GM12874 (cell line): ENCODE data around the gene BCORL1.

Experiments
- TF ChIP-seq, protein P1 (sequence below): IDR thresholded peaks from 2 replicates; pipeline ENCODE4 v1.5.1; 2011; ENCODE audit warnings: low read depth, mild to moderate bottlenecking, control low read depth, low read length, moderate library complexity; ENCODE audit not compliant: insufficient read depth

The BCORL1 gene

DNA sequence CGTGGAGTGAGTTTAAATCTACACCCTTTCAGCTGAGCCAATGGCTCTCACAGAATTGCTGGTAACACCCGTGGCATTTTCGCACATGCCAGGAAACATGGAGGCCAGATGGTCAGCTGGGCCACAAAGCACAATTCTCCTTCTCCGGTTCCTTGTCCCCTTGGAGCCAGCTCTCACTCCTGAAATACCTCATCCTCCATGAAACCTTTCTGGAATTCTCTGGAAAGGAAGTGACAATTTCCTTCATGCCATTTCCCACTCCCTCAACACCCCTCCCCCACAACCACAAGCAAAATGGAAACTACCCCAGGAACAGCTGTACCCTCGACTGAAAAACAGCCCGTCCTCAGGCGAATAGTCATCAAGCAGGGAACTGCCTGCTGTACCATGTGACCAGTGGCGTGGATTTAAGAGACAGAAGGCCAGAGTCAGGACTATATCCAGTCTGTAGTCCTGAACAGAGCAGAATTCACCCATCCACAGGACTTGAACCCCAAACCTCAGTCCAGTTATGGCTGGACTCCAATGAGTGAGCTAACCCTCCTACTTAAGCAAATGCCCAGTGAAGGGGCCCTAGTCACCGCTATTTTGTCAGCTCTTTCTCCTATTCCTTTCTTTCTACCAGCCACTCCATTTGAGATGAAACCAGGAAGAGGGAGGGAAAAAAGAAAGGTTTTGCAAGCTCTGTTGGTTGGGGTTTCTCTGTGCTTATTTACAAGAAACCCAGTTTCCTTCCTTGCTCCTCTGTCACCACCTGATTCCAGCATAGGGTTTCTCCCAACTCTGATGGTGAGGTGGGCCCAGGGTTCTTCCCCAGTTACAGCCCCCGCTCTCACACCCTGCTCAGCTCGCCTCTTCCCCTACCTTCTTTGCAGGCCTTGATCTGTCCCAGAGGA, 103.4 kb downstream of the BCORL1 start:
- TF ChIP-seq, protein P1, sequence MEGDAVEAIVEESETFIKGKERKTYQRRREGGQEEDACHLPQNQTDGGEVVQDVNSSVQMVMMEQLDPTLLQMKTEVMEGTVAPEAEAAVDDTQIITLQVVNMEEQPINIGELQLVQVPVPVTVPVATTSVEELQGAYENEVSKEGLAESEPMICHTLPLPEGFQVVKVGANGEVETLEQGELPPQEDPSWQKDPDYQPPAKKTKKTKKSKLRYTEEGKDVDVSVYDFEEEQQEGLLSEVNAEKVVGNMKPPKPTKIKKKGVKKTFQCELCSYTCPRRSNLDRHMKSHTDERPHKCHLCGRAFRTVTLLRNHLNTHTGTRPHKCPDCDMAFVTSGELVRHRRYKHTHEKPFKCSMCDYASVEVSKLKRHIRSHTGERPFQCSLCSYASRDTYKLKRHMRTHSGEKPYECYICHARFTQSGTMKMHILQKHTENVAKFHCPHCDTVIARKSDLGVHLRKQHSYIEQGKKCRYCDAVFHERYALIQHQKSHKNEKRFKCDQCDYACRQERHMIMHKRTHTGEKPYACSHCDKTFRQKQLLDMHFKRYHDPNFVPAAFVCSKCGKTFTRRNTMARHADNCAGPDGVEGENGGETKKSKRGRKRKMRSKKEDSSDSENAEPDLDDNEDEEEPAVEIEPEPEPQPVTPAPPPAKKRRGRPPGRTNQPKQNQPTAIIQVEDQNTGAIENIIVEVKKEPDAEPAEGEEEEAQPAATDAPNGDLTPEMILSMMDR = no peak

DNA sequence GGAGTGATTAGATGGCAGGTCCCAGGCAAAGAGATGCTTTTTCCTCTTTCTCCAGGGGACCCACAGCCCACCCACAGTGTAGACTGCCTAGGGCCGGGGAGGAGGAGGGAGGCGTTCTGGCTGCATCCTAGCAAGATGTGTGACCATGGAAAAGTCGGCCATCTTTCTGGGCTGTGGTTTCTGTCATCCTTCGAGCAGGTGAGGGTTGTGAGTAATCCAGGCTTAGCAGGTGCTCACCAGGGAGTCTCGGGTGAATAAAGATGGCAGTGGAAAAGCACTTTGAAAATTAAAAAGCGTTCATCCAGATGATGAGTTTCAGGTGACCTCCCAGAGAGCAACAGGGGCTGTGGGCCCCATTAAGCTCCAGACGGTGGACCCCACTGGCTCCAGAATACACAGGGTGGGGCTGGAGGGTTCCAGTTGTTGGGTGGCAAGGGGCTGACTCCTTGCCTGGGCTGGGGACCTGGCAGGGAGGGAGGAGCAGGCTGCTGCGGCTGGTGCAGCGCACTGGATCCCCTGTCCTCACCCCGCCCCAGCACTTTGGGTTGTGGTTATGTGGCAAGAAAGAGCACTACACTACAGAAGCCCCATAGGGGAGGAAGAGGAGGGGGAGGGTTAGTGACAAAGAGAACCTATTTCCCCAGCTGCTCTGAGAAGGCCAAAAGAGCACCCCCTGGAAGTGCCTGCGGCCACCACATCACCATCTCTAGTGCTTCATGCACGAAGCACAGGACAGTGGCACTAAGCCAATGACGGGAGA, 104.2 kb downstream of the BCORL1 start:
- TF ChIP-seq, protein P1 = 0 out of 2 replicates have a peak, but pooled peaks have one; percentile 3

DNA sequence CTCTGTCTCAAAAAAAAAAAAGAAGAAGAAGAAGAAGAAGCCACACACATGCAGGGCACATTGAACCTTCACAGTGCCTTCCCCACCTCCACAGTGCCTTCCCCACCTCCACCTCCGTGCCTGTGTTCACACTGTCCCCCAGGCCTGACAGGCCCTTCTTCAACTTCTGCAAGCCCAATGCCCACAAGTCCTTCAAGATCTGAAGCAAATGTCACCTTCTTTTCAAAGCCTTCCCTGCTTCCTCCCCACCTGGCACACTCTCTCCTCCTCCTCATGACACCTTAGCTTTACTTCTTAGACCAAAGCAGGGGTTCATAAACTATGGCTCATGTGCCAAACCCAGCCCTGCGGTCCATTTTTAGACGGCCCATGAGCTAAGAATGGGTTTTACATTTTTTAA, 107.9 kb downstream of the BCORL1 start:
- TF ChIP-seq, protein P1 = no peak

DNA sequence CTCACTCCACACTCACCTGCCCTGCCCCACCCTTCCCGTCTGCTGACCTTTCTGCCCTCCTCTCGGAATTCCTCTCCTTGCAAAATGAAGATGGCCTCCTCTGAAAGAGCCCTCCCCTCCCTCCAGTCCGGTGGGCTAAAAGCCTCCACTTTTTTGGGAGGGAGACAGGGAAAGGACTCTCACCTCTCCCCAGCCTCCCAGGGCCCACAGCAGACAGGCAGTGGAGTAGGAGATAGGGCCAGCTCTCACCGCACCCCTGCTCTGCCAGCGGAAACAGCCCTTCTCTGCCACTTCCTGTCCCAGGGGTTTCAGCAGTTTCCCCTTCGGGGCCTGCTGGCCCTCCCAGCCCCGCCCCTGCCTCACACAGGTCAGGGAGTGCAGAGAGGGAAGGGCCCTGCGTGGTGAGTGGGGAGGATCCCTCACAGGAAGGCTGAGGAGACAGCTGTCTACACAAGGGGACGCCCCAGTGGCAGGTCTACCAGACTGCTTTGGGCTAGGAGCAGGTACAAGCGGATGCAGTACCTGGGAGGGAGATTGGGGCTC, 109.6 kb downstream of the BCORL1 start:
- TF ChIP-seq, protein P1 = peak; percentile 30

DNA sequence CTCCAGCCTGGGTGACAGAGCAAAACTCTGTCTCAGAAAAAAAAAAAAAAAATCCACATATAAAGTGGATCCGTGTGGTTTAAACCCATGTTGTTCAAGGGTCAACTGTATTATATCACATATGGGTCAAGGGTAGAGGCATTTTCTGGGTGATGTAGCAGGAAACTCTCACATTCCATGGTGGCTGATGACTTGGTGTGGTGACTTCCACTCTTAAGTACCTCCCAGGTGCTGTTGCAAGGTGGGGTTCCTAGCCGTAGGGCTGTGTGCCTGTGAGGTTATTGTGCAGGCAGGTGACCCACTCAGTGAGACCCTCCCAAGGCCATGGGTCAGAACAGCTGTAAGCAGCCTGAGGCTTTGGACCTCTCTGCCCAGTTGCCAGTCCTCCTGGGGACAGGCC, 110.8 kb downstream of the BCORL1 start:
- TF ChIP-seq, protein P1 = no peak

DNA sequence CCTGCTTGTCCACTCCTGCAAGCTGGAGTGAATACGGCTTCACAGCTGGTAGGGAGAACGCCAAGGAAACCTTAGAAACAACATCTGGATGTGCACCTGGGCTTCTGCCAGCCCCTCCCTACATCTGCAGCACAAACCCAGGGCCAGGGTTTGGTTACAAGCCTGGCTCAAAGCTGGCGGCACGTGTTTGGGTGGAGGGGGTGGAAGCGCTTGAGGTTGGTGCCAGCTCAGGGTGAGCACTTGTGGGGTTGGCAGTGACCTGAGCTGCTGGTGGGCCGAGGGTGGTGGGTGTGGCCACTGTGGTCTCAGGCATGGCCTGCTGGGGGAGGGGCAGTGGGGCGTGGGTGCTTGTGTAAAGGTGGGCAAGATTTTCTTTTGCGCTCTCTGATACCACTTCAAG, 112.3 kb downstream of the BCORL1 start:
- TF ChIP-seq, protein P1 = no peak
